GM18520 (cell line): Measurements from ENCODE around the gene PIAS3.

Experiments used
- ATAC-seq: cut with Tn5 transposase; IDR thresholded peaks from one replicate; pipeline ENCODE4 v1.9.1; 2021; ENCODE audit not compliant: unreplicated experiment

PIAS3 gene

GRCh38 chr1:145858901-145859490 is at the start of gene PIAS3:
PIAS3 (minus strand) TSS chr1:145859081; CDS start chr1:145858990, 91 bp downstream.
- peak; percentile 80 for ATAC-seq

GRCh38 chr1:145908653-145909052 is 49.8 kb upstream of the PIAS3 start:
- no peak for ATAC-seq

GRCh38 chr1:145906954-145907753 is 48.3 kb upstream of the PIAS3 start:
- no peak for ATAC-seq

- ATAC-seq, result no peak
Measured at GRCh38 chr1:145901312-145902021, 42.6 kb upstream of the PIAS3 start.

GRCh38 chr1:145898756-145899155 is 39.9 kb upstream of the PIAS3 start:
- ATAC-seq, result no peak

GRCh38 chr1:145897969-145898368 is 39.1 kb upstream of the PIAS3 start:
- ATAC-seq, result no peak

DNA sequence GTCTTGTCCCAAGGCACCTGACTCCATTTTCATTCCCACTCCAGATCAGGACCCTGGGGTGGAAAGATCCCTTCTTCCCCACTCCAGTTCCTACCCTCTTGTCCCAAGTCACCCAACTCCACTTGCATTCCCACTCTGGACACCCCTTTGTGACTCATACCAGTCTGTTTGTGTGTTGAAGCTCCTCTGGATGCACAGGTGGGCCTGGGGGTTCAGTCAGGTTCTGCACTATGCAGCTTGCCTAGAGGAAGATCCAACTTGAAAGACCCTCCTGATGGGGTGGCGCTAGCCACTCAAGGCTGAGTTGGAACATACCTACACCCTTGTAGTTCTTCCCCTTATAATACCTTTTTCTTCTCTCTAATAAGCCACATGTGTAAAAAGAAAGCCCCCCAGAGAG is 36.6 kb upstream of the PIAS3 start:
- no peak for ATAC-seq

- ATAC-seq, result no peak
Measured at GRCh38 chr1:145893306-145894055, 34.6 kb upstream of the PIAS3 start.

DNA sequence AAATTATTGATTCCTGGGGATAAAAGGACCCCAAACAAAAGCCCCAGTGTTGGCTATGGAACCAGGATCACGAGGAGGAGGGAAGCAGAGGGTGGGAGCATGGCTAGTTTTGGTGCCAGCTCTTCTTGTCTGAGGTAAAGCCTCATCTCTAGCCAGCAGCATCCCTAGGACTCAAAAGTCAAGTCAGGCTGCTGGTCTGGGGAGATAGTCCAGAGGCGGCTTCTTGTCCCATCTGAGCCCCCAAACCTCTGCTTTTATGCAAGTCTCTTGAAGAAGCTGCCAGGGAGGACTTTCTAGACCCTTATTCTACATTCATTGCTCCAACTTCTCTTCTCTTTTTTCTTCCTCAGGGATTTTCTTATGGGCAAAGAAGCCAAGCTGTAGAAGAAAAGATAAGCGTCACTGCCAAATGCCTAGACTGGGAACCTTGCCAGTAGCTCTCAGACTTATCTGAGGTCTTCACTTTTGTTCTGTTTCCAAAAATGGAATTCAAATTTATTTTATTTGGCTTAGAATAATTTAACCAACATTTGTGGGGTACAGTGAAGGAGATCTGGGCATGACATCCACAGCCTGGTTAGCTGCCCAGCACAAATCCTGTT is 33.7 kb upstream of the PIAS3 start:
- no peak for ATAC-seq

DNA sequence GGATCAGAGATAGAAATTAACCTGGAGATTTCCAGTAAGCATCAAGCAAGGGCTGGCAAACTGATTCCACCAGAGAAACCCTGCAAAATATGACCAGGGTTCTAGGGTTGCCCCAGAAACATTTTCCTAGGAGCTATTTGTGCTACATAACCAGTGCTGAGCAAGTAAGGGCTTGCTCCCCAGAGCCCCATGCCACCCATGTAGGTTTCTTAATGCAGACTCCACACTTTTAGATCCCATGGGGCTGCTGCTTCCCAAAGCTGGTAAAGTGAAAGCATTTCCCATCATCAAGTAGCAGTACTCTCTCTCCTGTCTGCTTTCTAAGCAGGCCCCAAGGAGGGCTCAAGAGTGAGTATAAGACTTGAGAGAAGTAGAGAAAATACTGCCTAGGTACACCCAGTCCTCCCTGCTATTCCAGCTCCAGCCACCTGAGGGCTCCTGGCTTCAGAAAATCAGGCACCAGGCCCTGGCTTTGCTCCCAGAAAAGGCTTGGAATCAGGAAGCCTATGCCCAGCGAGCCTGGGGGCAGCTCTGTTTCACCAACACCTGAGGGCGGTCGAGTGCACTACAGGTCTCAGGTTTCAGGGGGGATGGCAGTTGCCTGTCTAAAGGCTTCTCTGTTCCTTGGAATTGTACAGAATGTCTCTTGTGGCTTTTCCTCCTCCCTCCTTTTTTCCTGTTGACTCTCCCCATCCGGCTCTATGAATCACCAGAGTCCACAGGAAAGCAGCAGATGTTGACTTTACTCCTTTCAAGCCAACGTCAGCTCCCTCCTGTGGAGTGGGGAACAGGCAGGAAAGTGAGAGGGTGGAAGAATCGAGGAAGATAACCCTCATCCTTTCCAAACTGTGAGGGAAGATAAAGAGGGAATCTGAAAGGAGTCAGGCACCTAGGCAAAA is 33.0 kb upstream of the PIAS3 start:
- ATAC-seq, result no peak

GRCh38 chr1:145891143-145891542 is 32.3 kb upstream of the PIAS3 start:
- no peak for ATAC-seq

DNA sequence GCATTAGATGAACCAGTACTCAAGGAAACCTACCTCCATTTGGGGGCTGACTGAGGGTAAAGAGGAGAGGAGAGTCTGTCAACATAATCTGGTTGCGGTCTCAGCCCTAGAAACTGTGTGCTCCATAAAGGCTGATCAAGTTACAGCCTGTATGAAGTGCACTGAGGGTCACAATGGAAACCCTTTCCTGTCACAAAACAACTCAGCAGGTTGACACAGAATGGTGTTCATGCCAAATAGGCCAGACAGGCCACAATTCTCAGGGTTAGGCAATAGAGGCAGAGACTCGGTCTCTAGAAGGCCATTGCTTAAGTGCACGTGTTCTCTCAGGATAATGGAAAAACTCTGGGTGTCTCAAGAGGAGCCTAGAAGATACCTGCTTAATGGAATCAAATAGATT is 30.8 kb upstream of the PIAS3 start:
- no peak for ATAC-seq

- no peak for ATAC-seq
Measured at GRCh38 chr1:145887631-145888030, 28.8 kb upstream of the PIAS3 start.

- no peak for ATAC-seq
Measured at GRCh38 chr1:145886816-145887215, 27.9 kb upstream of the PIAS3 start.

DNA sequence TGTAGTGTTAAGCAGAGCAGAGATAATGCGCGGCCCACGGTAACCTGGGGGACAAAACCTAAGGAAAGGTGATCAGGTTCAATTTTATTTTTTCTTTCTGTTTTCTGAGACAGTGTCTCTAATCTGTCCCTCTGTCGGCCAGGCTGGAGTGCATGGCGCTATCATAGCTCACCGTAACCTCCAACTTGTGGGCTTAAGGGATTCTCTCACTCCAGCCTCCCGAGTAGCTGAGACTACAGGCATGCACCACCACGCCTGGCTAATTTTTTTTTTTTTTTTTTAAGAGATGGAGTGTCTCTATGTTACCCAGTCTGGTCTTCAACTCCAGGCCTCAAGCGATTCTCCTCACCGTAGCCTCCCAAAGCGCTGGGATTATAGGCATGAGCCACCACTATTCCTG is 27.5 kb upstream of the PIAS3 start:
- no peak for ATAC-seq

DNA sequence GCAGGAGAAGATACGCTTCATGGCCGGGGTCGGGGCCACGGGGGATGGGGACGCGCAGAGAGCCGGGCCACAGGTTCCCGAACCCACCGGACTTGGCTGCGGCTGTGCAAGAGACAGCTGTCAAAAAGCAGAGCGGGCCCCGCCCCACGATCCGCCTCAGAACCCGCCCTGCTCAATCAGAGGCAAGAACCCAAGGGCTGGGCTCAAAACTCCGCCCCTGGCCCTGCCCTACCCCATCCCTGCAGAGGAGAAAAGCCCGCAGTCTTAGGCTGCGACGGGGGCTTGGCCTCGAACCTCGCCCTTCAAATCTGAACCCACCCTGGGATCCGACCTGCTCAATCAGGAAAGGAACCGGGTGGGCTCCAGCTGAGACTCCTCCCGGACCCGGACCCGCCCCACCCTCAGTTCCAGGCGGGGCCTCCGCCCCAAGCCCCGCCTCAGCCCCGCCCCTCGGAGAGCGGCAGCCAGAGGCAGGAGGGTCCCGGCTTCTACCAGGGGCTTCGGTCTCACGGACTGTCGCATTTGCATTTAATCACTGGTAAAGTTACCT is 26.9 kb upstream of the PIAS3 start, which contains the start of gene ANKRD35:
Gene ANKRD35, minus strand, starts transcription at position 129 of the 550 bp plus-strand sequence. Its CDS starts 108 bp downstream, at position 21.
- ATAC-seq, result peak; percentile 91

DNA sequence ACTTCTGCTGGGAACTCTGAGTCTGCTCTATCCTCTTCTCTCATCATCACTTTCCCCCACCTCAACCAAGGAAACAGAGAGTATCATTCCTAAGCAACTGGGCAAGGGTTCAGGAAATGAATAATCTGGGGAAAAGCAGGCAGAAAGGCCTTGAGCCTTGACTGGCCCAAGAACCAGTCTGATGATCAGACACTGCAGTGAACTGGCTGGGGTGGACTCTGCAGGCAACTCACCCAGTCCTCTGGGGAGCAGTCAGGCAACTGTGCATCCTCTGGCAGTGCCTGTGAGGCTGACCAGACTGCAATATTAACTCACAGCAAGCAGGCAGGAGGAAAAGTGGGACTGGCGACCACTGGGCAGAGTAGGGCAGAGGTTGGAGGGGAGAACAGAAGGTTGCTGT is 25.8 kb upstream of the PIAS3 start:
- ATAC-seq, result no peak

- ATAC-seq, result no peak
Measured at GRCh38 chr1:145879775-145880174, 20.9 kb upstream of the PIAS3 start.

DNA sequence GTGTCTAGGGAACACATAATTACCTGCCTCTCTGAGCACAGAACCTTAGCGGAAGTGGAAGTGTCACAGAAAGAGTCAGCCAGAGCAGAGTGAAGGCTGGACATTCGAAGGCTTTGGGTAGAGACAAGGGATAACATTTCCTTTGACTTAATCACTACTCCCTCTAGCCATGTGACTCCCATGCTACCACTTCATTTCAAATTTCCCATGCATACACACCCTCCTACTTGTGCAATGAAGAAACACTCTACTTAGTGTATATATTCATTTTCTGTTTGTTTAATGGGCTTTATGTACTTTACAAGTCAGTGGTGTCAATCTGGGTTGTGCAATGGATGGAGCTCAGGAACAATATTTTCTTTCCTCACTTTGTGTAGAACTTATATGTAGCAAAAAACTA is 19.8 kb upstream of the PIAS3 start:
- no peak for ATAC-seq
